Endothelial cell of umbilical vein (primary cell): Measurements from ENCODE around the gene HSF2BP. TPM values are rescaled to one million over a fixed set of nuclear protein-coding genes. Genes with fewer than 3 reads are reported as not detected.

ENCODE experiments used
- BruUV-seq: library from RNA; stranded (reverse); fragments of 400-500 nt; replicated peaks from 2 replicates; lab custom pipeline; 2021; lab: Mats Ljungman, UMichigan
- CTCF ChIA-PET: fragments of 300-600, 350-600 bp; sonication (Branson Sonifier 250); formaldehyde crosslinking; loops from one replicate; lab custom pipeline; 2021; ENCODE audit warnings: antibody characterized with exemption, inconsistent platforms; lab: Charles Lee
- POLR2A ChIA-PET: fragments of 300-600, 350-600 bp; sonication (Branson Sonifier 250); formaldehyde crosslinking; loops from one replicate; lab custom pipeline; 2021; ENCODE audit warnings: antibody characterized with exemption, inconsistent platforms; lab: Charles Lee
- DNase-seq: peaks from one replicate; pipeline ENCODE4 v3.0.0-alpha.2; 2011; ENCODE audit warnings: low read depth, low spot score
- FAIRE-seq: peaks from 2 replicates; lab custom pipeline; 2011; peaks lifted over from hg19 to GRCh38; lab: Jason Lieb, UNC
- H2AFZ ChIP-seq: 2 replicates; pipeline ENCODE4 v1.6.0; 2012; ENCODE audit warnings: low read depth, low read length, control low read depth, inconsistent platforms
- H3K27ac ChIP-seq: 2 replicates; pipeline ENCODE4 v1.5.1; 2011; ENCODE audit warnings: low read depth, mild to moderate bottlenecking, control low read depth, low read length, moderate library complexity; ENCODE audit not compliant: insufficient read depth
- H3K27me3 ChIP-seq, 2 experiments: 2 replicates each; pipeline versions ENCODE4 v1.6.0 to v1.6.1; 2011; ENCODE audit warnings: low read length in 2 of 2, mixed read lengths in 1 of 2; ENCODE audit not compliant: control insufficient read depth in 2 of 2, insufficient read depth in 2 of 2
- H3K36me3 ChIP-seq, 2 experiments: 2 replicates in 1 of 2; 3 replicates in 1 of 2; pipeline ENCODE4 v1.5.1; 2011; ENCODE audit warnings: low read length in 2 of 2, mild to moderate bottlenecking in 1 of 2, moderate library complexity in 1 of 2; ENCODE audit not compliant: control insufficient read depth in 2 of 2, insufficient read depth in 2 of 2; ENCODE audit errors: extremely low read depth in 1 of 2
- H3K4me1 ChIP-seq: 3 replicates; pipeline ENCODE4 v1.5.1; 2011; ENCODE audit warnings: mild to moderate bottlenecking, low read length; ENCODE audit not compliant: control insufficient read depth, insufficient read depth; ENCODE audit errors: extremely low read depth
- H3K4me2 ChIP-seq: 2 replicates; pipeline ENCODE4 v1.6.1; 2011; ENCODE audit warnings: low read length, control low read depth, mixed read lengths; ENCODE audit not compliant: insufficient read depth
- H3K4me3 ChIP-seq, 3 experiments: fragments of 200-600 bp in 1 of 3; sonication (generic), shearing (Covaris generic) in 1 of 3; replicated peaks in 1 of 3; 2 replicates each; pipeline ENCODE4 v1.5.1; 2011 to 2016; ENCODE audit warnings: control low read depth in 3 of 3, low read length in 3 of 3, mild to moderate bottlenecking in 2 of 3, inconsistent platforms in 1 of 3, low read depth in 1 of 3, moderate library complexity in 1 of 3; ENCODE audit not compliant: insufficient read depth in 1 of 3
- H3K79me2 ChIP-seq: 2 replicates; pipeline ENCODE4 v1.6.0; 2012; ENCODE audit warnings: low read length, inconsistent platforms; ENCODE audit not compliant: control insufficient read depth, insufficient read depth
- H3K9ac ChIP-seq: replicated peaks from 2 replicates; pipeline ENCODE3; 2011; ENCODE audit warnings: low read length, control low read depth; ENCODE audit not compliant: insufficient read depth; ENCODE audit errors: extremely low read depth
- H3K9me1 ChIP-seq: replicated peaks from 3 replicates; pipeline ENCODE4 v1.6.0; 2011; ENCODE audit warnings: mild to moderate bottlenecking, low read length; ENCODE audit not compliant: control insufficient read depth, insufficient read depth; ENCODE audit errors: extremely low read depth
- H3K9me3 ChIP-seq: replicated peaks from 2 replicates; pipeline ENCODE4 v1.5.1; 2012; ENCODE audit warnings: low read length, inconsistent platforms; ENCODE audit not compliant: control insufficient read depth, insufficient read depth
- H4K20me1 ChIP-seq: replicated peaks from 2 replicates; pipeline ENCODE3; 2011; ENCODE audit warnings: mild to moderate bottlenecking, low read length; ENCODE audit not compliant: control insufficient read depth, insufficient read depth; ENCODE audit errors: extremely low read depth
- EZH2 ChIP-seq: IDR thresholded peaks from 2 replicates; pipeline ENCODE4 v1.6.1; 2012; ENCODE audit warnings: borderline replicate concordance, low read depth, mild to moderate bottlenecking, moderate library complexity, low read length, inconsistent platforms; ENCODE audit not compliant: severe bottlenecking
- FOS ChIP-seq: IDR thresholded peaks from 2 replicates; pipeline ENCODE4 v1.6.1; 2011; ENCODE audit warnings: mild to moderate bottlenecking, low read length, moderate library complexity, borderline replicate concordance; ENCODE audit not compliant: insufficient read depth
- MYC ChIP-seq: IDR thresholded peaks from one replicate; pipeline ENCODE4 v1.6.1; 2011; ENCODE audit warnings: mild to moderate bottlenecking, low read depth, low read length
- POLR2A ChIP-seq: IDR thresholded peaks from 2 replicates; pipeline ENCODE4 v1.6.1; 2012; ENCODE audit warnings: low read depth, mild to moderate bottlenecking, control low read depth, low read length
- POLR2AphosphoS5 ChIP-seq: IDR thresholded peaks from 2 replicates; pipeline ENCODE4 v1.6.1; 2012; ENCODE audit warnings: low read depth, mild to moderate bottlenecking, control low read depth, low read length, moderate library complexity; ENCODE audit not compliant: insufficient read depth
- dilution Hi-C: fragments of 300-500 bp; cut with MboI; formaldehyde crosslinking; loops from one replicate; pipeline ENCODE4 v1.15.0; 2019; ENCODE audit warnings: low sequenced_read_pairs; ENCODE audit not compliant: extremely low pct_ligation_motif_present
- intact Hi-C: fragments of 100-400 bp; cut with micrococcal nuclease; formaldehyde crosslinking; loops from one replicate; pipeline ENCODE4 v1.10.0; 2022
- polyA plus RNA-seq, 4 experiments: library from polyadenylated mRNA; depleted of rRNA in 3 of 4; stranded (reverse) in 3 of 4; unstranded in 1 of 4; fragments of >200 nt; gene quantifications; 2 replicates each; pipeline versions ENCODE4 v1.2.1 to v1.2.3, GENCODE V29; 2011 to 2012; ENCODE audit warnings: missing spikeins in 1 of 4
- total RNA-seq: library from RNA; stranded (reverse); gene quantifications from 2 replicates; pipeline ENCODE4 v1.2.3, GENCODE V29; 2021
- TF ChIP-seq, protein P1 (sequence below), 2 donors: IDR thresholded peaks; 1 replicate in 1 of 2; 2 replicates in 1 of 2; pipeline ENCODE4 v1.5.1; 2011; ENCODE audit warnings: low read length in 2 of 2, mild to moderate bottlenecking in 2 of 2, moderate library complexity in 2 of 2, control low read depth in 1 of 2, inconsistent platforms in 1 of 2, low read depth in 1 of 2; ENCODE audit not compliant: insufficient read depth in 1 of 2; ENCODE audit errors: extremely low read depth in 1 of 2
- TF ChIP-seq, protein P2 (sequence below): IDR thresholded peaks from 2 replicates; pipeline ENCODE4 v1.6.1; 2011; ENCODE audit not compliant: insufficient read depth, insufficient read length

Gene HSF2BP
- total and polyA plus RNA-seq, 2 donors (not counting 3 experiments of a cell fraction or from before 2014, with no cell fraction given) = 0.41 to 0.55 TPM

DNA sequence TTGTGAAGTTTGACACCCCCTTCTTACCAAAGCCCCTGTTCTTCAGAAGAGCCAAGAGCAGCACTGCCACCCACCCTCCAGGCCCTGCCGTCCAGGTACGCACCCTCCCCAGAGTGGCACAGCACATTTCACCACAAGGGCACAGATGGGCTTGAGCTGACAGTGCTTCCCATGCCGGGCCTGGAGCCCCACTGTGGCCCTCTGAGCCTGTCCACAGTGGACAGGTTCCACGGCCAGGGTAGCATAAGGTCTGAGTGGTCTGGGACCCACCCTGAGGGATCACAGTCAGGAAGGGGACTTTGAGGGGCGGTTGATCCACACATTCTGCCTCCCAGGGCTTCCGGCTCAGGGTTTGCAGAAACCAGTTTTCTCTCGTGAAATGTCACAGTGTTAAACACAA, 31.1 kb upstream of the HSF2BP start:
- H3K36me3 ChIP-seq = peaks cover 23 to 60% of the 10 kb centered on the region in 2 experiments
- H2AFZ ChIP-seq = no peak overlapping the region
- intact Hi-C loops = no loop called here
- H3K9me3 ChIP-seq = no peaks in the 10 kb centered on the region
- FAIRE-seq = no peak
- H3K79me2 ChIP-seq = no peaks in the 10 kb centered on the region
- ChIA-PET POLR2A (no interaction called here), CTCF (no interaction called here)
- H3K27ac ChIP-seq = no peak overlapping the region
- DNase-seq = no peak
- dilution Hi-C loops = no loop called here
- H3K4me2 ChIP-seq = no peak overlapping the region
- H4K20me1 ChIP-seq = no peaks in the 10 kb centered on the region
- no peak for TF ChIP-seq POLR2A
- TF ChIP-seq, protein P1, sequence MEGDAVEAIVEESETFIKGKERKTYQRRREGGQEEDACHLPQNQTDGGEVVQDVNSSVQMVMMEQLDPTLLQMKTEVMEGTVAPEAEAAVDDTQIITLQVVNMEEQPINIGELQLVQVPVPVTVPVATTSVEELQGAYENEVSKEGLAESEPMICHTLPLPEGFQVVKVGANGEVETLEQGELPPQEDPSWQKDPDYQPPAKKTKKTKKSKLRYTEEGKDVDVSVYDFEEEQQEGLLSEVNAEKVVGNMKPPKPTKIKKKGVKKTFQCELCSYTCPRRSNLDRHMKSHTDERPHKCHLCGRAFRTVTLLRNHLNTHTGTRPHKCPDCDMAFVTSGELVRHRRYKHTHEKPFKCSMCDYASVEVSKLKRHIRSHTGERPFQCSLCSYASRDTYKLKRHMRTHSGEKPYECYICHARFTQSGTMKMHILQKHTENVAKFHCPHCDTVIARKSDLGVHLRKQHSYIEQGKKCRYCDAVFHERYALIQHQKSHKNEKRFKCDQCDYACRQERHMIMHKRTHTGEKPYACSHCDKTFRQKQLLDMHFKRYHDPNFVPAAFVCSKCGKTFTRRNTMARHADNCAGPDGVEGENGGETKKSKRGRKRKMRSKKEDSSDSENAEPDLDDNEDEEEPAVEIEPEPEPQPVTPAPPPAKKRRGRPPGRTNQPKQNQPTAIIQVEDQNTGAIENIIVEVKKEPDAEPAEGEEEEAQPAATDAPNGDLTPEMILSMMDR (IDR thresholded peaks at IDR 0.05; ENCODE audit: extremely low read depth in 1 of 2, insufficient read depth in 1 of 2, low read depth in 1 of 2, low read length in 2 of 2) = no peak
- no peak for TF ChIP-seq MYC
- no peak for TF ChIP-seq POLR2AphosphoS5
- TF ChIP-seq EZH2 = no peak
- TF ChIP-seq, protein P2, sequence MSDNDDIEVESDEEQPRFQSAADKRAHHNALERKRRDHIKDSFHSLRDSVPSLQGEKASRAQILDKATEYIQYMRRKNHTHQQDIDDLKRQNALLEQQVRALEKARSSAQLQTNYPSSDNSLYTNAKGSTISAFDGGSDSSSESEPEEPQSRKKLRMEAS = no peak
- no peak for TF ChIP-seq FOS
- BruUV-seq = no TSS peak
- no peaks in the 10 kb centered on the region for H3K27me3 ChIP-seq
- no peak overlapping the region for H3K4me3 ChIP-seq
- no peaks in the 10 kb centered on the region for H3K9me1 ChIP-seq
- H3K9ac ChIP-seq = no peak overlapping the region
- H3K4me1 ChIP-seq = no peaks in the 10 kb centered on the region
